Activated CD8-positive, alpha-beta memory T cell treated with anti-CD3 and anti-CD28 coated beads, Interleukin-2, amount 50 U/mL, for 1 hour (primary cell): ENCODE results near the gene KRT4.
"Not testable (repeated sequence)": the region's sequence is repeated elsewhere in the genome, so short reads cannot be mapped to it uniquely, and the experiment has no call there.

Source experiments
- DNase-seq: peaks from one replicate; pipeline ENCODE4 v3.0.0-alpha.2; 2020; ENCODE audit errors: extremely low read depth

Gene KRT4

DNA sequence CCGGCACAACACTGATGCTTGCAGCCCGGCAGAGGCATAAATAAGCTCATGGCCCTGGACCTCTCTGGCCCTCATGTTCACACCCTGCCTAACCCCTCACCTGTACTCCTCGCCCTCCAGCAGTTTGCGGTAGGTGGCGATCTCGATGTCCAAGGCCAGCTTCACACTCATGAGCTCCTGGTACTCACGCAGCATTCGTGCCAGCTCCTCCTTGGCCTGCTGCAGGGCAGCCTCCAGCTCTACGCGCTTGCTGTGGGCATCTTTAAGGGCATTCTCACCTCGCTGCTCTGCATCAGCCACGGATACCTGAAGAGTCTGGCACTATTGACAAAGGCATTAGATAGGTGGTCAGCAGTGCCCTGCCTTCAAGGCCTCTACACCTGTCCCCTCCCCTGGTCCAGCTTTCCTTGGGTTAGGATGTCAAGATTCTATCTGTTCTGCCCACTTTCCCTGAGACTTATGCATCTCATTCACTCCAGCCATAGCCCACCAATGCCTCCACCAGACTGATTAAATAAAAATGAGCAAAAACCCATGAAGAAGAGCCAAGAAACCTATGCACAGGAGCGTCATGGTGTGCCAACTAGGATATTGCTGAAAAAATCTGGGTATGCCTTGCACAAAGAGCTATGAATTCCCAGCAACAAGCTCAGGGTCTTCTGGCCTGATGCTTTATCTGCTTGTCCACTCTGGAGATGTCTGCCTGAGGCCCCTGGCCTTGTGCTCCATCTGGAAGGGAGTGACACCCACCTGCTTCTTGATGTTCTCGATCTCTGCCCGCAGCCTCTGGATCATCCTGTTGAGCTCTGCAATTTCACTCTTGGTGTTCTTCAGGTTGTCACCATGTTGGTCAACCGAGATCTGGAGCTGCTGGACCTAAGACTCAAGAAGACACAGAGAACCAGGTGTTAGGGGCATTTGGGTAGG, 6.1 kb downstream of the KRT4 start:
- no peak for DNase-seq

- no peak for DNase-seq
Observed at GRCh38 chr12:52806821-52807543, 6.9 kb downstream of the KRT4 start.

DNA sequence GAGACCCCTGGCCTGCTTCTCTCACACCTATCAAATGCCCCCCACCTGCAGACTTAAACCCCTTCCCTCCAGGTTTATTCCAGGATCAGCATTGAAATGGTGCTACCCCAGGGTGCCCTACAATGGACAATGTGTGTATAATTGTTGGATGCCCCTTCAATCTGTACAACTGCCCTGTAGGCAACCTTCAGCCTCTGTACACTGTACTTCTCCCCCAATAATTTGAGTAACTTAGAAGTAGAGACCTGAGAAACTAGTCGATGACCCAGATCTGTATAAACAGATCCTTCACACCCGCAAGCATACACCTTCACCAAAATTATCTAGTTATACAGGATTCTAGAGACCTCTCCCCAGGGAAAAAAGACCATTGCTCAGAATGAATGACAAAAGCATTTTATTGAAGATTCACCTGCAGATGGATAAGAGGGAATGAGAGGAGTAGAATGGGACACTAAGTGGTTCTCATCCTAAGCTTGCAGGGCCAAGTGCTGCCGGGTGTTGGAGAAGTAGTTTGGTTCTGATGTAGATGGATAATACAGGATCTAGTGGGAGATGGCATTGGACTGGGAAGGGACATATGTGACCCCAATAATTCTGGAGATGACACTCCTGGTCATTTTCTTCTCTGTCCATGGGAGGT, 7.6 kb downstream of the KRT4 start:
- DNase-seq = no peak

GRCh38 chr12:52805739-52806138, 8.2 kb downstream of the KRT4 start:
- no peak for DNase-seq

GRCh38 chr12:52805000-52805399, 8.9 kb downstream of the KRT4 start:
- DNase-seq = no peak

DNA sequence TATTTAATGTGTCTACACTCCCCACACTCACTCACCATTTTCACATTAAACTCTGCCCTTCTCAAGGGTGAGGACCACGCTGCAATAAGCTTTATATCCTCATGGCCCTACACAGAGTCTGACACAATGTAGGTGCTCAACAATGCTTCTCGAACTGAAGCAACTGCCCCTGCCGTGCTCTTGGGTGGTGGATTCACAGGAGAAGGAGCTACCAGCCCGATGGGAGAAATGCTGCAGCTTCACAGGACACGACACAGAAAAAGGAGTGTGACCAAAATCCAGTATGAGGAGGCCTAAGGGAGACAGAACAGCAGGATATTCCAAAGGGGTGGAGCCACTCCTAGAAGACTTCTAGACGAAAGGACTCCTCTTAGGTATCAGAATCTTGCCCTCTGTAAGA, 11.5 kb downstream of the KRT4 start:
- no peak for DNase-seq

GRCh38 chr12:52801773-52802172, 12.1 kb downstream of the KRT4 start:
- no peak for DNase-seq

- DNase-seq = no peak
Observed at GRCh38 chr12:52800259-52800917, 13.5 kb downstream of the KRT4 start.

- no peak for DNase-seq
Observed at GRCh38 chr12:52799505-52800211, 14.3 kb downstream of the KRT4 start.

DNA sequence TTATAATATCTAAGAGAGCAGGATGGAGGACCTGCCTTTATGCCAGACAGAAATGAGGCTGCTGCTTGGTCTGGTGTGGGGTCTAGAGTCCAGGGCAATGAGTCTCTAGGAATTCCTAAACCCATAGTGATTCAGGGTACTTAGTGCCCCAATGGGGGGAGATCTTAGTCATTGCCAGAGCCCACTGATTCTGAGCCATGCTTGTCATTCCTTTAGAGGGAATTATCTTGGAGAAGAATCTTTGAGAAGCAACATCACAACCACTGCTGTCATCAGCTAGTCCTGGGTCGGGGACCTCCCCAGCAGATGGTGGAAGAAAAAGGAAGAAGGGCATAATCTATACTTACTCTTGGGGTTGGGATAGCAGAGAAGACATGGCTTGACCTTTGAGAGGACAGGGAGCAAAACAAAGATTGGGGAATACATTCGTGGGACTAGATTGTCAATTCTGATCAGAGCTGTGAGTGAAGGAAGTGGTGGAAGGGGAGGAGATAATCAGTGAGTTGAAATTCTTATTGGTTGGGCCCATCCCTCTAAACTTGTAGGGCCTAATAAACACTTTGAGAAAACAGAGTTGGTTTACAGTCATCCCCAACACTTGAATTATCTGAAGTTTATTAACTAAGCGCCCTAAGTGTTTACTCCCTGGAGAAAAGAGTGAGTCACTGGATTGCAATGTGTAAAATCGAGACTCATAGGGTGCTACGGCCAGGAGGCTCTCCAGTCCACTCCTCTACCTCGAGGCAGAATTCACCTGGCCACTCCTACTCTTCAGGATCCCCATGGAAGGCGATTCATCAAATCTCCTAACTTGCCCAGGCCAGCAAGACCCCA, 15.0 kb downstream of the KRT4 start:
- DNase-seq = no peak

GRCh38 chr12:52798003-52798670, 15.8 kb downstream of the KRT4 start:
- no peak for DNase-seq

DNA sequence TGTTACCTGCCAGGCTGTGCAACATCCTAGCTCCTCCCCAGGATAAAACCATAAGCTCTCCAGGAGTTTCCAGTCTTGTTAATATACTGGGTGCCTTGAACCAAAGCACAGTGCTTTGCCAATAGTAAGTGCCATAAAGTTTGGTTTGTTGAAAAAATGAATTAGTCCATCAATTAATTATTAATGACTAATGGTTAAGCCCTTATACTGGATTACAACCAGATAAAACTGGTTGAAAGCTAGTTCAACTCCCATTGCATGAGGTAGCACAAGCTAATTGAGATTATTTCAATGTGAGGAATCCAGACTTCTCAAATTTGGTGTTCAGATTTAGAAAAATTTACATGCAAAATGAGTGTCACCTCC, 16.4 kb downstream of the KRT4 start:
- DNase-seq = no peak

DNA sequence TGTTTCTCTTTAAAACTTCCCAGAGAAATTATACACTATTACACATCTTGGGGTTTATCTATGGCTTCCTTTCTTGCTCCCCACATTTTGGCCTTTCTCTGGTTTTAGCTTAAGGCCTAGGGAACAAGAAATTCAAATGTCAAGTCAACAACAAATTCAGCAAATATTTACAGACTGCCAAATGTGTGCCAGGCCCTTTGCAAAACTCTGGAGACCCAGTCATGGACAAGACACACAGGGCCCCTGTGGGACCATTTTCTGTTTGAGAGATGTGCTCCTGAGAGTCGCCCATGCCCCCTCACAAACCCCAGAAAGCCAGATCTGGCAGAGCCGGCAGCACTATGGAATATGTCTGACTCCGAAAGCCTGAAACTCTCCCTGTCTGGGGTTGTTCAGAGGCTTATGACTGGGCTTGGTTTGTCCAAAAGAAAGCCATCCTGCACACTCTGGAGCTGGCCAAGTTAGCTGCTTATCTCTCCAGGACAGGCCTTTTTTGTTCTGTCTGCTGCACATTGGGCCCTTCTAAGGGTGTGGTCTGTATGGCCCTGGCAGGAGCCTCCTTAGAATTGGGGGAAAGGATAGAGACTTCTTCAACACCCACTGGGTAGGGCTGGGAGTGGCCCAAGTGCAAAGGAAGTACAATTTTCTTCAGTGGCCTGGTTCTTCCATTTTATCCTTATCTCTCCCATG, 16.9 kb downstream of the KRT4 start:
- DNase-seq = no peak

DNA sequence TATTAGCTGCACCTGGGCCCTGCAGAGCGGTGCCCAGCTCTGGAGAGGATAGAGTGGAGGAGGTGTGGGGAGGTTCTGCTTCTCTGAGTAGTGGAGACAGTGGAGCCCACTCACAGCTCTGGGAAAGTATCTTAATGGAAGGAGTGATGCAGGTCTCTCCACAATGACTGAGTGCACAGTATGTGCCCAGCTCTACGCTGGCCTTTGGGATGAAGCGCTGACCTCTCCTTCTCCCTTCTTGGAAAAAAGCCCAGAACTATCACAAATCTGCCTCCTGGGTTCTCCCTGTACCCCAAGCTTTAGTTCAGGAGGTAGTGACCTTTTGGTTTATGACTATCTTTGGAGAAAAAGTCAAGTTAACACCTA, 17.5 kb downstream of the KRT4 start:
- no peak for DNase-seq

- DNase-seq = no peak
Observed at GRCh38 chr12:52795694-52796428, 18.1 kb downstream of the KRT4 start, which contains the start of gene KRT3. Gene KRT3, minus strand, starts transcription at chr12:52796117. Its CDS starts 75 bp downstream, at chr12:52796042.

DNA sequence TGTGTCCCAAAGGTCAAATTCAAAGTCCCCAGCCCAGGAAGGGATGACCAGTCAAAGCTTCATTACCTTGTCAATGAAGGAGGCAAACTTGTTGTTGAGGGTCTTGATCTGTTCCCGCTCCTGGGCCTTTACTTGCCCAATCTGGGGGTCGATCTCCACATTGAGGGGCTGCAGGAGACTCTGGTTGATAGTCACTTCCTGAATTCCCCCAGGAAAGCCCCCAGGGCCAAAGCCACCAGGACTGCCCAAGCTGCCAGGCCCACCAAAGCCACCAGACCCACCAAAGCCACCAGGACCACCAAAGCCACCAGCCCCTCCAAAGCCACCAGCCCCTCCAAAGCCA, 18.6 kb downstream of the KRT4 start:
- DNase-seq = not testable (repeated sequence)

DNA sequence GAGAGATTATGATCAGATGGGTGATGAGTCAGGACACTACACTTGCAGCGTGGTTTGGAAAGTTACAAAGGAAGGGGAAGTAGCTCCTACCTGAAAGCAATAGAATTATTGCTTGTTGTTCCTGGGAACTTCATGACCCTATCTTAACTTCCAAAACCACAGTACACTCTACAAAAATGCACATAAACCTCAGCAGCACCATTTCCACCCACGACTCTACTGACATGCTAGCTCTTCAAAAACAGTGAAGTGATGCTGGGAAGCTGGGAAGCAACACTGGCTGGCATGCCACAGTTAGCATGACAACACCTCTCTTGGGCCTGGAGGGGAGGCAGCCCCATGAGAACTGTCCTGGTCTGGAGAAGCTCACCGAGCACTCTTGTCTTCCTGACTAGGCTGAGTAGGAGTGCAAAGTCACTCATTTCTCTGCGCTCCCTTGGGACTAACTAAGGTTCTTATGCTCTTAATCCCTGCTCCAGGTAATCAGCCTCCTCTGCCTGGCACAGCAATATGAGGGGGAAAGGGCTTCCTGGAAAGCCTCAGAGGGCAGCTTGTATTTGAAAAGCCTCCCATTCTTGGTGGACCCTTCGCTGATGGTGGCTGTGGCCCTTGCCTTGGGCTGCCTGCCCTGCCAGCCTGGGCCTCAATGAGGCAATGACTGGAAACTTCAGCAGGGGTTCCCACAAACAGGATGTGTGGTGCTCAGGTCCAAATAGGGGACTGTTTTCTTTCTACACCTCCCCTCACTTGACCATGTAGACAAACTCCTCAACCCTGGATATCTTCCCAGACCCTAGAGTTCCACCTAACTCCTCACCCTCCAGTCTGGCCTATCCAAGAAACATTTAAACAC, 19.2 kb downstream of the KRT4 start:
- DNase-seq = no peak
